Raji (cell line): ENCODE results near the gene RPS6KA2.

ENCODE experiments used
- POLR2A ChIP-seq: IDR thresholded peaks from 2 replicates; pipeline ENCODE4 v1.6.1; 2011; ENCODE audit warnings: low read depth, low read length, control low read depth; ENCODE audit not compliant: insufficient read depth

Gene RPS6KA2

GRCh38 chr6:166615059-166615770, 11.8 kb downstream of the RPS6KA2 start:
- TF ChIP-seq POLR2A: no peak

- no peak for TF ChIP-seq POLR2A
Observed at GRCh38 chr6:166614589-166614988, 12.5 kb downstream of the RPS6KA2 start.

GRCh38 chr6:166614171-166614583, 12.9 kb downstream of the RPS6KA2 start:
- TF ChIP-seq POLR2A: no peak

- no peak for TF ChIP-seq POLR2A
Observed at GRCh38 chr6:166613027-166613426, 14.0 kb downstream of the RPS6KA2 start.

GRCh38 chr6:166612471-166612881, 14.6 kb downstream of the RPS6KA2 start:
- no peak for TF ChIP-seq POLR2A

- TF ChIP-seq POLR2A: no peak
Observed at GRCh38 chr6:166611631-166612030, 15.4 kb downstream of the RPS6KA2 start.

- TF ChIP-seq POLR2A: no peak
Observed at GRCh38 chr6:166610069-166610468, 17.0 kb downstream of the RPS6KA2 start.

- TF ChIP-seq POLR2A: no peak
Observed at GRCh38 chr6:166608774-166609173, 18.3 kb downstream of the RPS6KA2 start.

- no peak for TF ChIP-seq POLR2A
Observed at GRCh38 chr6:166605752-166606151, 21.3 kb downstream of the RPS6KA2 start.

- TF ChIP-seq POLR2A: no peak
Observed at GRCh38 chr6:166604911-166605310, 22.1 kb downstream of the RPS6KA2 start.

- no peak for TF ChIP-seq POLR2A
Observed at GRCh38 chr6:166604328-166604727, 22.7 kb downstream of the RPS6KA2 start.

- no peak for TF ChIP-seq POLR2A
Observed at GRCh38 chr6:166603043-166603690, 23.9 kb downstream of the RPS6KA2 start.

- TF ChIP-seq POLR2A: no peak
Observed at GRCh38 chr6:166601956-166602355, 25.1 kb downstream of the RPS6KA2 start.

- no peak for TF ChIP-seq POLR2A
Observed at GRCh38 chr6:166600931-166601330, 26.1 kb downstream of the RPS6KA2 start.

- TF ChIP-seq POLR2A: no peak
Observed at GRCh38 chr6:166599205-166599604, 27.8 kb downstream of the RPS6KA2 start.

GRCh38 chr6:166598441-166599138, 28.5 kb downstream of the RPS6KA2 start:
- TF ChIP-seq POLR2A: no peak

- no peak for TF ChIP-seq POLR2A
Observed at GRCh38 chr6:166597711-166598440, 29.2 kb downstream of the RPS6KA2 start.
